Endothelial cell (in vitro differentiated cells): Measurements from ENCODE around the gene NBR1. TPM values are rescaled to one million over a fixed set of nuclear protein-coding genes. Genes with fewer than 3 reads are reported as not detected.
"Not testable (repeated sequence)": the region's sequence is repeated elsewhere in the genome, so short reads cannot be mapped to it uniquely, and the experiment has no call there.

ENCODE experiments used
- DNase-seq: peaks from one replicate; pipeline ENCODE4 v3.0.0; 2021; ENCODE audit warnings: low spot score
- H3K27ac Mint-ChIP-seq: one replicate; pipeline ENCODE4 v1.8.0; 2021; ENCODE audit warnings: mixed read lengths, inconsistent platforms; ENCODE audit not compliant: unreplicated experiment
- H3K27me3 Mint-ChIP-seq: one replicate; pipeline ENCODE4 v1.8.0; 2021; ENCODE audit warnings: mild to moderate bottlenecking, moderate library complexity, mixed read lengths, inconsistent platforms; ENCODE audit not compliant: unreplicated experiment
- H3K36me3 Mint-ChIP-seq: one replicate; pipeline ENCODE4 v1.8.0; 2021; ENCODE audit warnings: mild to moderate bottlenecking, low read depth, mixed read lengths, inconsistent platforms; ENCODE audit not compliant: unreplicated experiment
- H3K4me1 Mint-ChIP-seq: one replicate; pipeline ENCODE4 v1.8.0; 2021; ENCODE audit warnings: mild to moderate bottlenecking, mixed read lengths, inconsistent platforms; ENCODE audit not compliant: unreplicated experiment
- H3K4me3 Mint-ChIP-seq: one replicate; pipeline ENCODE4 v1.8.0; 2021; ENCODE audit warnings: mild to moderate bottlenecking, mixed read lengths, inconsistent platforms; ENCODE audit not compliant: unreplicated experiment
- H3K9me3 Mint-ChIP-seq: one replicate; pipeline ENCODE4 v1.8.0; 2021; ENCODE audit warnings: mixed read lengths, inconsistent platforms; ENCODE audit not compliant: unreplicated experiment
- CTCF ChIP-seq: fragments of 200-600 bp; sonication (generic); IDR thresholded peaks from one replicate; pipeline ENCODE4 v1.5.0; 2021; ENCODE audit warnings: antibody characterized with exemption; ENCODE audit not compliant: unreplicated experiment
- total RNA-seq: library from RNA; stranded (reverse); fragmentation: NEBNext Ultra II Directional; extraction: Animal tissue kit (Norgen Biotek cat#: 25700); gene quantifications from one replicate; pipeline ENCODE4 v1.2.1, GENCODE V29; 2021; ENCODE audit not compliant: unreplicated experiment

NBR1 gene
- total RNA-seq, 1 donor from 2014 or later = 74.9 TPM

GRCh38 chr17:43146649-43147048 is 24.4 kb upstream of the NBR1 start:
- Mint-ChIP-seq H3K36me3 (peaks cover 3% of the 10 kb centered on the region), H3K27ac (no peak overlapping the region), H3K4me1 (no peaks in the 10 kb centered on the region), H3K27me3 (no peaks in the 10 kb centered on the region), H3K9me3 (no peaks in the 10 kb centered on the region), H3K4me3 (no peak overlapping the region)
- no peak for DNase-seq
- no peak for TF ChIP-seq CTCF

GRCh38 chr17:43151880-43152456 is 19.0 kb upstream of the NBR1 start:
- Mint-ChIP-seq H3K4me3 (no peak overlapping the region), H3K36me3 (peaks cover 19% of the 10 kb centered on the region), H3K27ac (no peak overlapping the region), H3K27me3 (peaks cover 2% of the 10 kb centered on the region), H3K4me1 (peaks cover 3% of the 10 kb centered on the region), H3K9me3 (no peaks in the 10 kb centered on the region)
- no peak for DNase-seq
- no peak for TF ChIP-seq CTCF

- not testable (repeated sequence) for DNase-seq, H3K4me3 Mint-ChIP-seq, H3K4me1 Mint-ChIP-seq, H3K27me3 Mint-ChIP-seq, H3K9me3 Mint-ChIP-seq, H3K27ac Mint-ChIP-seq
- peaks cover 19% of the 10 kb centered on the region for H3K36me3 Mint-ChIP-seq
These were observed 17.7 kb upstream of the NBR1 start for GRCh38 chr17:43153197-43153835.

- Mint-ChIP-seq H3K36me3 (peaks cover 22% of the 10 kb centered on the region), H3K27ac (no peak overlapping the region), H3K4me1 (peaks cover 3% of the 10 kb centered on the region)
These were observed 15.3 kb upstream of the NBR1 start for GRCh38 chr17:43155666-43156065.

GRCh38 chr17:43159232-43159631 is 11.8 kb upstream of the NBR1 start:
- not testable (repeated sequence) for H3K27ac Mint-ChIP-seq, DNase-seq, H3K9me3 Mint-ChIP-seq, H3K4me3 Mint-ChIP-seq, H3K4me1 Mint-ChIP-seq, H3K27me3 Mint-ChIP-seq
- H3K36me3 Mint-ChIP-seq = peaks cover 16% of the 10 kb centered on the region

More at GRCh38 chr17:43155666-43156065, 15.3 kb upstream of the NBR1 start:
- Mint-ChIP-seq H3K9me3 (no peaks in the 10 kb centered on the region), H3K27me3 (peaks cover 2% of the 10 kb centered on the region), H3K4me3 (no peak overlapping the region)
- DNase-seq = no peak
- TF ChIP-seq CTCF = no peak

GRCh38 chr17:43159957-43160356 is 11.1 kb upstream of the NBR1 start:
- not testable (repeated sequence) for DNase-seq, H3K9me3 Mint-ChIP-seq, H3K27me3 Mint-ChIP-seq, H3K4me3 Mint-ChIP-seq, H3K27ac Mint-ChIP-seq, H3K4me1 Mint-ChIP-seq
- peaks cover 16% of the 10 kb centered on the region for H3K36me3 Mint-ChIP-seq

- not testable (repeated sequence) for DNase-seq, H3K27me3 Mint-ChIP-seq
- peak overlapping the region; percentile 2 for H3K27ac Mint-ChIP-seq
These were observed 5.0 kb upstream of the NBR1 start for GRCh38 chr17:43165971-43166370.

More at GRCh38 chr17:43165971-43166370, 5.0 kb upstream of the NBR1 start:
- H3K36me3 Mint-ChIP-seq, H3K9me3 Mint-ChIP-seq, H3K4me3 Mint-ChIP-seq: not testable (repeated sequence)
- H3K4me1 Mint-ChIP-seq = peaks cover 15% of the 10 kb centered on the region
